DND-41 (cell line): Measurements from ENCODE around the gene SMYD1.

Source experiments
- ATAC-seq: fragments of 200-7000 bp; cut with Tn5 transposase; 3 replicates; pipeline ENCODE4 v1.9.1; 2021; ENCODE audit warnings: low read depth; ENCODE audit not compliant: insufficient read depth
- DNase-seq: peaks from one replicate; pipeline ENCODE4 v3.0.0-alpha.2; 2020
- H2AFZ ChIP-seq: 2 replicates; pipeline ENCODE4 v1.6.0; 2012; ENCODE audit warnings: low read depth, low read length
- H3K27ac ChIP-seq: 2 replicates; pipeline ENCODE4 v1.5.1; 2012; ENCODE audit warnings: low read length, inconsistent platforms
- H3K27me3 ChIP-seq: fragments of 200-600 bp; sonication (generic); 2 replicates; pipeline ENCODE4 v1.6.0; 2012; ENCODE audit warnings: low read length, mild to moderate bottlenecking, inconsistent platforms; ENCODE audit not compliant: insufficient read depth, poor library complexity
- H3K36me3 ChIP-seq: 2 replicates; pipeline ENCODE4 v1.5.1; 2012; ENCODE audit warnings: low read length, inconsistent platforms; ENCODE audit not compliant: insufficient read depth
- H3K4me1 ChIP-seq: 2 replicates; pipeline ENCODE4 v1.5.1; 2012; ENCODE audit warnings: mild to moderate bottlenecking, low read length; ENCODE audit not compliant: insufficient read depth
- H3K4me2 ChIP-seq: 2 replicates; pipeline ENCODE4 v1.6.0; 2012; ENCODE audit warnings: mild to moderate bottlenecking, moderate library complexity, low read length, inconsistent platforms; ENCODE audit not compliant: insufficient read depth
- H3K4me3 ChIP-seq, 2 experiments: fragments of 200-600 bp in 1 of 2; shearing (Covaris generic) in 1 of 2; 2 replicates each; pipeline ENCODE4 v1.5.1; 2012 to 2016; ENCODE audit warnings: inconsistent platforms in 2 of 2, low read length in 2 of 2, mild to moderate bottlenecking in 2 of 2, low read depth in 1 of 2, moderate library complexity in 1 of 2
- H3K79me2 ChIP-seq: 2 replicates; pipeline ENCODE4 v1.6.0; 2012; ENCODE audit warnings: low read length, inconsistent platforms; ENCODE audit not compliant: insufficient read depth
- H3K9ac ChIP-seq: 2 replicates; pipeline ENCODE4 v1.6.0; 2012; ENCODE audit warnings: low read depth, mild to moderate bottlenecking, inconsistent platforms, low read length, moderate library complexity
- H3K9me3 ChIP-seq: 2 replicates; pipeline ENCODE4 v1.5.1; 2012; ENCODE audit warnings: low read length, moderate library complexity, mild to moderate bottlenecking, inconsistent platforms; ENCODE audit not compliant: insufficient read depth, severe bottlenecking
- H4K20me1 ChIP-seq: 2 replicates; pipeline ENCODE4 v1.6.0; 2012; ENCODE audit warnings: low read length; ENCODE audit not compliant: insufficient read depth
- CTCF ChIP-seq: IDR thresholded peaks from 2 replicates; pipeline ENCODE4 v1.5.1; 2012; ENCODE audit warnings: borderline replicate concordance, low read length, moderate library complexity, mild to moderate bottlenecking; ENCODE audit not compliant: poor library complexity, severe bottlenecking; ENCODE audit errors: extremely low read depth
- EZH2 ChIP-seq: IDR thresholded peaks from 3 replicates; pipeline ENCODE4 v1.6.1; 2012; ENCODE audit warnings: borderline replicate concordance, low read depth, mild to moderate bottlenecking, moderate library complexity, low read length, inconsistent platforms; ENCODE audit not compliant: severe bottlenecking

The SMYD1 gene

GRCh38 chr2:88022669-88022921, 45.0 kb upstream of the SMYD1 start:
- H3K27me3 ChIP-seq, result no peaks in the 10 kb centered on the region
- peaks cover 11% of the 10 kb centered on the region for H3K9me3 ChIP-seq
- DNase-seq (no peak), ATAC-seq (no peak)
- no peak overlapping the region for H3K9ac ChIP-seq
- H3K36me3 ChIP-seq, result no peaks in the 10 kb centered on the region
- no peak overlapping the region for H2AFZ ChIP-seq
- H3K27ac ChIP-seq, result no peak overlapping the region
- TF ChIP-seq EZH2 (no peak), CTCF (no peak)
- H3K79me2 ChIP-seq, result no peaks in the 10 kb centered on the region
- H4K20me1 ChIP-seq, result no peaks in the 10 kb centered on the region
- H3K4me2 ChIP-seq, result no peak overlapping the region
- no peaks in the 10 kb centered on the region for H3K4me1 ChIP-seq
- no peak overlapping the region for H3K4me3 ChIP-seq

- Histone ChIP-seq H3K36me3 (peaks cover 9% of the 10 kb centered on the region; the same call in 1 of the 2 replicates), H3K9me3 (peaks cover 2% of the 10 kb centered on the region), H3K4me1 (no peaks in the 10 kb centered on the region), H3K27me3 (no peaks in the 10 kb centered on the region), H3K4me2 (no peak overlapping the region), H3K4me3 (no peak overlapping the region), H2AFZ (no peak overlapping the region), H3K9ac (no peak overlapping the region), H3K27ac (no peak overlapping the region), H4K20me1 (no peaks in the 10 kb centered on the region), H3K79me2 (no peaks in the 10 kb centered on the region)
- ATAC-seq (no peak), DNase-seq (no peak)
- no peak for TF ChIP-seq CTCF
Measured at GRCh38 chr2:88024509-88024908, 43.1 kb upstream of the SMYD1 start.

- no peak for DNase-seq
- no peak overlapping the region for H3K9ac ChIP-seq
- TF ChIP-seq EZH2 (no peak), CTCF (no peak)
- H3K4me2 ChIP-seq, result no peak overlapping the region
- no peaks in the 10 kb centered on the region for H3K27me3 ChIP-seq
- H3K36me3 ChIP-seq, result peaks cover 21% of the 10 kb centered on the region
- H3K4me3 ChIP-seq, result no peak overlapping the region
- no peak overlapping the region for H2AFZ ChIP-seq
- no peak overlapping the region for H3K27ac ChIP-seq
- no peaks in the 10 kb centered on the region for H4K20me1 ChIP-seq
- no peaks in the 10 kb centered on the region for H3K9me3 ChIP-seq
- no peaks in the 10 kb centered on the region for H3K79me2 ChIP-seq
- no peaks in the 10 kb centered on the region for H3K4me1 ChIP-seq
- no peak for ATAC-seq
Measured at GRCh38 chr2:88027697-88028389, 39.8 kb upstream of the SMYD1 start.

GRCh38 chr2:88028931-88029330, 38.7 kb upstream of the SMYD1 start:
- Histone ChIP-seq H2AFZ (no peak overlapping the region), H3K79me2 (no peaks in the 10 kb centered on the region), H3K4me3 (no peak overlapping the region), H3K27me3 (no peaks in the 10 kb centered on the region), H3K9me3 (no peaks in the 10 kb centered on the region), H3K27ac (no peak overlapping the region), H3K9ac (no peak overlapping the region), H3K36me3 (peaks cover 28% of the 10 kb centered on the region), H3K4me2 (no peak overlapping the region), H4K20me1 (no peaks in the 10 kb centered on the region), H3K4me1 (no peaks in the 10 kb centered on the region)
- no peak for TF ChIP-seq CTCF
- no peak for TF ChIP-seq EZH2
- no peak for DNase-seq
- no peak for ATAC-seq
